Hepatocyte (in vitro differentiated cells): ENCODE measurements around the gene MIA. TPM values are rescaled to one million over a fixed set of nuclear protein-coding genes. Genes with fewer than 3 reads are reported as not detected.

Source experiments
- DNase-seq: peaks from one replicate; pipeline ENCODE4 v3.0.0-alpha.2; 2016; ENCODE audit warnings: low spot score
- H2AFZ ChIP-seq: fragments of 200-600 bp; sonication (generic); 2 replicates; pipeline ENCODE4 v1.6.0; 2016; ENCODE audit warnings: antibody characterized with exemption, mild to moderate bottlenecking
- H3K27ac ChIP-seq: fragments of 200-600 bp; sonication (generic); 2 replicates; pipeline ENCODE4 v1.5.1; 2016; ENCODE audit warnings: mild to moderate bottlenecking
- H3K27me3 ChIP-seq: fragments of 200-600 bp; sonication (generic); 2 replicates; pipeline ENCODE4 v1.6.1; 2016
- H3K36me3 ChIP-seq: fragments of 200-600 bp; sonication (generic); replicated peaks from 2 replicates; pipeline ENCODE4 v1.5.1; 2016; ENCODE audit warnings: low read depth; ENCODE audit not compliant: insufficient read depth
- H3K4me1 ChIP-seq: fragments of 200-600 bp; sonication (generic); 2 replicates; pipeline ENCODE4 v1.5.1; 2016; ENCODE audit warnings: mild to moderate bottlenecking, moderate library complexity; ENCODE audit not compliant: insufficient read depth
- H3K4me2 ChIP-seq: fragments of 200-600 bp; sonication (generic); 2 replicates; pipeline ENCODE4 v1.6.0; 2016
- H3K4me3 ChIP-seq: fragments of 200-600 bp; sonication (generic); 2 replicates; pipeline ENCODE4 v1.5.1; 2016; ENCODE audit warnings: mild to moderate bottlenecking
- H3K79me2 ChIP-seq: fragments of 200-600 bp; sonication (generic); 2 replicates; pipeline ENCODE4 v1.6.0; 2017; ENCODE audit warnings: mild to moderate bottlenecking
- H3K9me2 ChIP-seq: fragments of 200-600 bp; sonication (generic); replicated peaks from 2 replicates; pipeline ENCODE4 v1.6.0; 2017; ENCODE audit warnings: mild to moderate bottlenecking; ENCODE audit not compliant: insufficient read depth
- H3K9me3 ChIP-seq: fragments of 200-600 bp; sonication (generic); 2 replicates; pipeline ENCODE4 v1.5.1; 2016; ENCODE audit warnings: low read depth, mild to moderate bottlenecking
- H4K20me1 ChIP-seq: fragments of 200-600 bp; sonication (generic); 2 replicates; pipeline ENCODE4 v1.6.0; 2016; ENCODE audit warnings: mild to moderate bottlenecking; ENCODE audit not compliant: insufficient read depth, poor library complexity, severe bottlenecking
- CTCF ChIP-seq: fragments of 200-600 bp; sonication (generic); IDR thresholded peaks from 2 replicates; pipeline ENCODE4 v1.5.1; 2016; ENCODE audit warnings: antibody characterized with exemption, mild to moderate bottlenecking; ENCODE audit not compliant: poor library complexity
- EZH2 ChIP-seq: fragments of 200-600 bp; sonication (generic); IDR thresholded peaks from 2 replicates; pipeline ENCODE4 v1.6.1; 2016; ENCODE audit warnings: antibody characterized with exemption, mild to moderate bottlenecking, borderline replicate concordance
- EZH2phosphoT487 ChIP-seq: fragments of 200-600 bp; sonication (generic); IDR thresholded peaks from one replicate; pipeline ENCODE4 v1.6.1; 2018; ENCODE audit warnings: antibody characterized with exemption, mild to moderate bottlenecking, low read depth, moderate library complexity; ENCODE audit not compliant: unreplicated experiment, severe bottlenecking
- WGBS: methylation state at CpG from one replicate; pipeline ENCODE4 v1.1.6; 2016; ENCODE audit warnings: low lambda C conversion rate; ENCODE audit errors: missing lambda C conversion rate; 5-methylcytosine and 5-hydroxymethylcytosine counted together
- polyA plus RNA-seq: library from polyadenylated mRNA; unstranded; fragments of >200 nt; fragmentation: Nextera tagmentation; extraction: Ambion mirVana; gene quantifications from 2 replicates; pipeline ENCODE4 v1.2.1, GENCODE V29; 2016
- total RNA-seq: library from RNA; depleted of rRNA; stranded (reverse); fragments of >200 nt; gene quantifications from 2 replicates; pipeline ENCODE4 v1.2.3, GENCODE V29; 2014

MIA gene
- total and polyA plus RNA-seq, 2 experiments from 2014 or later = 0.86 TPM; not detected in 1

- WGBS = 98% methylated on average over 7 of the region's 7 CpGs
- no peaks in the 10 kb centered on the region for H3K9me3 ChIP-seq
- H3K79me2 ChIP-seq = peaks cover 19% of the 10 kb centered on the region
- no peak overlapping the region for H2AFZ ChIP-seq
- no peaks in the 10 kb centered on the region for H3K27me3 ChIP-seq
- peaks cover 24% of the 10 kb centered on the region for H3K4me1 ChIP-seq
- no peak overlapping the region for H3K4me3 ChIP-seq
- TF ChIP-seq EZH2phosphoT487 (no peak), EZH2 (no peak), CTCF (no peak)
- H3K9me2 ChIP-seq = no peaks in the 10 kb centered on the region
- no peak overlapping the region for H3K27ac ChIP-seq
- H3K36me3 ChIP-seq = no peaks in the 10 kb centered on the region
- no peak overlapping the region for H3K4me2 ChIP-seq
- H4K20me1 ChIP-seq = no peaks in the 10 kb centered on the region
- DNase-seq = no peak
These were observed 27.8 kb upstream of the MIA start for GRCh38 chr19:40747536-40747935.

GRCh38 chr19:40750058-40750873 lies 25.1 kb upstream of the MIA start, which contains the start of gene ACTMAP:
ACTMAP (minus strand) TSS chr19:40750477; CDS start chr19:40749803, 674 bp downstream.
- Histone ChIP-seq H3K4me2 (peak within 1 kb of the TSS; percentile 81), H3K9me2 (no peaks in the 10 kb centered on the region), H3K36me3 (no peaks in the 10 kb centered on the region), H3K27me3 (no peaks in the 10 kb centered on the region), H3K27ac (peak within 1 kb of the TSS; percentile 95), H4K20me1 (no peaks in the 10 kb centered on the region), H3K9me3 (no peaks in the 10 kb centered on the region), H3K79me2 (peaks cover 44% of the 10 kb centered on the region), H3K4me3 (peak within 1 kb of the TSS; percentile 29), H3K4me1 (peaks cover 35% of the 10 kb centered on the region), H2AFZ (peak within 1 kb of the TSS; percentile 10)
- TF ChIP-seq EZH2phosphoT487 (no peak), CTCF (no peak), EZH2 (no peak)
- 2% methylated on average over 43 of the region's 43 CpGs for WGBS
- peak; percentile 100 for DNase-seq

DNA sequence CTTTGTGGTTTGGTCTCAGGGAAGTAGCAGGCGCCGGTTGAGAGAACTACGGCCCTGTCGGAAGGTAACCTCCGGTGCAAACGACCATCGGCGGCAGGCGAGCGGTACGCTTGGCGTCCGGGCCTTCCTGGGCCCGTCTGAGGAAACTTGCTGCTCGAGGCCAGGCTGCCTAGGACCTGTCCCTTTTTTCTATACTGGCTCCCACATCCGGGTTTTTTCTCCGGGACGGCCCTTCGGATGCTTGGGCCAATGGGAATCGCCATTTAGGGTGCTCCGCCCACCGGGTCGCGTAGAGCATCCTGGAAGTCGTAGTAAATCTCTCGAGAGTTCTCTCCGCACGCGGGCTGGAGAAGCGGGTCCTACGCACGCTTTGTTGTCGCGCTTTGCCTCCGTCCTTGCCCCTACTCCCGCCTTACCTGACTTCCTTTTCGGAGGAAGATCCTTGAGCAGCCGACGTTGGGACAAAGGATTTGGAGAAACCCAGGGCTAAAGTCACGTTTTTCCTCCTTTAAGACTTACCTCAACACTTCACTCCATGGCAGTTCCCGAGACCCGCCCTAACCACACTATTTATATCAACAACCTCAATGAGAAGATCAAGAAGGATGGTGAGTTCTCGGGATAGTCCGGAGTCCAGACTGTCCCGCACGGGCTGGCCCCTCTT lies 24.3 kb upstream of the MIA start, which contains the start of gene SNRPA:
SNRPA (plus strand) TSS at position 330 of the 664 bp plus-strand sequence; CDS start at position 536, 206 bp downstream.
- Histone ChIP-seq H3K4me1 (peaks cover 40% of the 10 kb centered on the region), H3K27ac (peak within 1 kb of the TSS; percentile 95), H3K4me2 (peak within 1 kb of the TSS; percentile 81), H3K4me3 (peak within 1 kb of the TSS; percentile 29), H4K20me1 (no peaks in the 10 kb centered on the region), H3K36me3 (no peaks in the 10 kb centered on the region), H3K27me3 (no peaks in the 10 kb centered on the region), H3K9me2 (no peaks in the 10 kb centered on the region), H3K79me2 (peaks cover 51% of the 10 kb centered on the region), H3K9me3 (no peaks in the 10 kb centered on the region), H2AFZ (peak within 1 kb of the TSS; percentile 10)
- peak; percentile 99 for DNase-seq
- TF ChIP-seq CTCF (no peak), EZH2phosphoT487 (no peak), EZH2 (no peak)
- WGBS = under 1% methylated on average over 43 of the region's 46 CpGs
